NCI-H446 (cell line): ENCODE measurements around the gene SYNGR1.

ENCODE experiments used
- DNase-seq, 2 experiments: peaks; one replicate each; lab custom pipeline; 2025; lab: John Stamatoyannopoulos, UW

SYNGR1 gene

DNA sequence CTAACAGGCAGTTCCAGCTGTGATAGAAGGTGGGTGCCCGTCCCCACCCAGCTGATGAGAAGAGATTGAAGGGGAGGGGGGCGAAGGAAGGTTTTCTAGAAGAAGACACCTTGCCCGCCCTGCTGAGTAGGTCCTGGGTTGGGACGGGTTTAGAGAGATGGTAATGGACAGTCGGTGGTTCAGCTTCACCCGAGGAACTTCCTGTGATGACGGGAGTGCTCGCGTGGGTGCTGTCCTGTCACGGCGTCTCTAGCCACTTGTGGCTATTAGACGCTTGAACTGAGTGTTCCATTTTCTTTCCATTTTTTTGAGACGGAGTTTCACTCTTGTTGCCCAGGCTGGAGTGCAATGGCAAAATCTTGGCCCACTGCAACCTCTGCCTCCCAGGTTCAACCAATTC lies 79.4 kb downstream of the SYNGR1 start:
- no peak for DNase-seq

DNA sequence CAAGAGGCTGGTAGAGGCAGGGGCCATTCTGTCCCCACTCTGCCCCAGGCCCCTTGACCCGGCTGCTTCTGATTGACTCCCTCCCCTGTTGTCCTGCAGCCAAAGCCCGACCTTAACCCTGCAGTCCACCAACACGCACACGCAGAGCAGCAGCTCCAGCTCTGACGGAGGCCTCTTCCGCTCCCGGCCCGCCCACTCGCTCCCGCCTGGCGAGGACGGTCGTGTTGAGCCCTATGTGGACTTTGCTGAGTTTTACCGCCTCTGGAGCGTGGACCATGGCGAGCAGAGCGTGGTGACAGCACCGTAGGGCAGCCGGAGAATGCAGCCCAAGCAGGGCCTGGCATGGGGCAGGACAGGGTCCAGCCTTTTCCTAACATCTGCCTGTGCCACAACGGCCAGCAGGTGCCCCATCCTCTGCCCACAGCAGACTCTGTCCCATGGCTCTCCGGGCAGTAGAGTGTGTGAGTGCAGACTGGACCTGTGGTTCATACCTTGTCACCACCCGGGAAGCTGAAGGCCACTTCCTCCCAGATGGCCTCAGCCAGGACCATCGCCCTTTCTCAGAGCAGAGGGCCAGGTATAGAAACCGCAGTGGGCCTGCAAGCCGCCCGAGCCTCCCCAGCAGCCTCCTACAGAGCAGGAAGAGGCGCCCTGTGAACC lies 80.3 kb downstream of the SYNGR1 start:
- DNase-seq: no peak

DNA sequence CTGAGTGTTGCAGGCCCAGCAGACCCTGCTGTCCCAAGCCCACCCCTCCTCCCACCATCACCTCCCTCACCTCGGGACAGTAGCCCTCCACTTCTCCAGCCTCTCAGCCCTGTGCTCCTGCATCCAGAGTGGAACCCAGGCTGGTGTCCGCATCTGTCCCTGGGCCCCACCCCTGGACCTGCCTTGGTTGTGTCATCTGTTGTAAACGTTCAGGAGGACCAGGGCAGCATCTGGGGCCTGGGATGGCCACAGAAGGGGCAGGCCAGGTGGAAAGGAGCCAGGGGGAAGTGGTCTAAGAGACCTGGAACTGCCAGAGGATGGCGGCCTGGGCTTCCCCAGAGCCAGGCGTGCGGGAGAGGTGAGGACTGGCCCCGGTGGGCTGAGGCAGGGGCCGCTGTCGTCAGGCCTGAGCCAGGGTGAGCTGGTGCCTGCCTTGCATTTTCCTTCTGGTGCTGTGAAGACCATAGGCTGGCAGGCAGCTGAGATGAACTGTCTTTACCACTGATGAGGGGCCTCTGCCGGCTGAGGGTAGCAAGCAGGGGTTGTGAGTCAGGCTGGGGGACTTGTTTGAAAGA lies 80.9 kb downstream of the SYNGR1 start:
- DNase-seq: no peak

DNA sequence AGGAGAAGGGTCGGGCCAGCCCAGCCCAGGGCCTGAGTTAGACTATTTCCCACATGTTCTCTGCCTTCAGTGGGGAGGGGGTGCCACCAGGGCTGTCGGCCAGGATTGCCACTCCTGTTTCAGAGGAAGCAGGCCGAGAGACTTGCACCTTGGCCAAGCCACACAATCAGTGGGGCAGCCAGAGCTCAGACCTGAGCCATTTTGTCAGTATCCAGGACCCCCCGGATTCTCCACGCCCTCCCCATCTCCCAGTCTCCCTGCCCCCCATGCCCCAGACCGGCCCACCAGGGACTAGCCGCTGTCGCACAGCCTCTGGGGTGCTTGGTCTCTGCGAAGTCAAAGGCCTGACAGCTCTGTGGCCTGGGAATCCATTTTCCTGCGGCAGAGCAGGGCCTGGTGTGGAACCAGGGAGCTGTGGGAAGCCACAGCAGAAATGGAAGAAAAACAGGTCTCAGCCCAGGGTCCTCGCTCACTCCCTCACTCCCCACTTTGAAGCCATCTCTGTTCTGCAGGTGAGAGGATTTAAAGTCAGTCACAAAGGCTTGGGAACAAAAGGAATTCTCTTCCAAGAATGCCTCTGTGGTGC lies 81.5 kb downstream of the SYNGR1 start:
- no peak for DNase-seq

DNA sequence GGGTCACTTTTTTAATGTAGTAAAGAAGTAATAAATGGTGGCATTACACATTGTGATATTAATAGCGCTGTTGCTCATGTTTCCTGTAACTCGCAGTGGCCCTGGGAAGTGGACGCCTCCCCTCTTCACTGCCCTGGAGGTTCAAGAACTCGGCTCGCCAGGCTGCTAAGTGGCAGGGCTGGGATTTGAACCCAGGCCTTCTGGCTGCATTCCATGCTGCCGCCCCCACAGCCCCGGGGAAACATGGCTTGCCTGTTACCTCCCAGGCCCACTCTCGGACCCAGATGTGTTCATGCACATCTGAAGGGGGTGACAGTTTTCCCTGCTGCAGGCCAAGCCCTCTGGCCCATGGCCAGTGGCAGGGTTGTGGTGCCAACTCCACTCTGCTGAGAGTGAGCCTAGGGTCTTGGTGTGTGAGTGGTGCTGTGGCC lies 82.0 kb downstream of the SYNGR1 start:
- DNase-seq: no peak

DNA sequence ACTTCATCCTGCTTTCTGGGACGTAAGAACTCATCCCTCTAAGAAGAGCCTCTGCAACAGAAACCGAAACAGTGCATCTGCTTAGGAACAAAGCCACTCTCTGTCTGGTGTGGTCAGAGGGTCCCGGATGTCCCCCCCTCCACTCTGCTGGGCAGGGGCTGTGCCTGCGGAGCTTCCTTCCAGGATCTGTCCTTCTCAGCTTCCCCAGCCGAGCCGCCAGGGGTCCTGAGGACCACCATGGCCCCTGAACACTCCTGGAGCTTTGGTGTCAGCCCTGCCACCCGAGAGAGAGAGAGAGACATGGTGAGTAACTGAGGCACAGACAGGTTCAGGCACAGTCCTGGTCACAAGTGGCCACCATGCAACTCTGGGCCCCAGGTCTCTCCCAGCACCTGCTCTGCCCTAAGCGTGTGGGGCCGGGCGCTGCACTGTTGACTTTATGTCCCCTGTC lies 82.6 kb downstream of the SYNGR1 start:
- no peak for DNase-seq

DNA sequence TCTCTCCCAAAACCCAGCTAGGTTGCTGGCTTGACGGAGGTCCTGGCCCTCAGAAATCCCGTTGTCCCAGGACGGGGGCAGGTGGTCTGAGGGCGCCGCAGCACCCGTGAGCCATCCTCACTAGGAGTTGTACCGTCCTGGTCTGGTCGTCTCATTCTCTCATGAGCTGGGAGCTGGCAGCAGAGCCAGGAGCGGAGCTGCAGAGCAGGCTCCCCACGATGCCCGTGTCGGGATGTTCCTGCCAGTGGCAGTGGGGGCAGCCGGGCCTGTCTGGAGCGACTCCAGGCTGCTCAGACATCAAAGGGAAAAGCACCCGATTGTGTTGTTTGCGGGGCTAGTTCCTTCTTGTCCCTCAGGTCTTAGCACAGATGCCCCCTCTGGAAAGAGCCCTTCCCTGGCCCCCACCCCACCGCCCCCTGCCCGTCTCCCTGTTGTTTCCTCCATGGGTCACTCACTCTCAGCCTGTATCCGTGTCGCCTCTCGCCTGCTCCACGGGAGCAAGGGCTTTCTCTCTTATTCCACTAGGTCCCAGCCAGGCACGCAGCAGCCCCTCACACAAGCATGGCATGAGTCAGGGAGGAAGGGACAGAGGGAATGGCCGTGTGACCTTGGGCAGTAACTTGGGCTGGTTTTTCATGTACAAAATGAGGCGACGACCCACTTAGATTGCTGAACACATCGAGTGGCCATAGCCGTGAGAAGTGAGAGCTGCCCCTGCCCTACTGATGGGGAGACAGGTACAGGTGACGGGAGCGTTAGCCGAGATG lies 83.9 kb downstream of the SYNGR1 start:
- no peak for DNase-seq

DNA sequence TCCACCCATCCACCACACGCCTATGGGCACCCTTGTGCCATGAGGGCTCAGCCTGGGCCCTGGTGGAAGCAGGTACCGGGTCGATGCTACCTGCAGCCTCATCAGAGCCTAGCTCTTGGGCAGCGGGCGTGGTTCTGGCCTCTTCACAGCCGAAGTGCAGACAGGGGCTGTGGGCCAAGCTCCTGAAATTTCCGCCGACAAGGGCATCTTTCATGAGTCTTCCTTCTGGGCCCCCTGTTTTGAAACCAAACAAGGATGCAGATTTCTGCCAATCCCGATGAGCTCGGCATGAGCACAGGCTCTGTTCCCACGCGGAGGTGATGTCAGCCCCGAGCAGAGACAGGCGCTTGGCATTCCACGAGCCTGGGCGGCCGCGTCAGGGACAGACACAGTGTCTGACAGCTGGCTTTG lies 84.5 kb downstream of the SYNGR1 start:
- no peak for DNase-seq

DNA sequence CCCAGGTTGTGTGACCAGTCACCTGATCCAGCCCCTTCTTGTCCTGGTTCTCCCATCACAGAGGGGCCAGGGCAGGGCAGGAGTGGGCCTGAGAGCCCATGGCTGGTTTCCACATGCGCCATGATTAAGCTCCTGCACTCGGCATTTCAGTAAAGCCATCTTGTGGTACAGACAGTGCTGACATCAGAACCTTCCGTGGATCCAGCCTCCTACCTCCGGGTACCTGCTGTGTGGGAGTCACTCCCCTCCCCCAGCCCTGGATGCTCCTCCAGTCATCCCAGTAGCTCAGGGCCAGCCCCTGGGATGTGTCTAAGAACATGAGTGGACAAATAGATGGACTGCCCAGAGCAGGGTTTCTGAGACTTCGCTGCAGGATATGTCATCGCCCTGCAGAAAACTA lies 84.9 kb downstream of the SYNGR1 start:
- no peak for DNase-seq
